ENCODE measurements around the gene TKTL1.
"Not testable (repeated sequence)": the region's sequence is repeated elsewhere in the genome, so short reads cannot be mapped to it uniquely, and the experiment has no call there.

The TKTL1 gene

GRCh38 chrX:154295664-154296310, at the start of gene TKTL1:
Gene TKTL1, plus strand, starts transcription at chrX:154295795. Its CDS starts 65 bp downstream, at chrX:154295860.
- no peak within 1 kb of the TSS for H3K4me3 ChIP-seq (ENCODE audit: low read depth, low read length)
- TF ChIP-seq CTCF (IDR thresholded peaks at IDR 0.05; ENCODE audit: low read depth, low read length, missing control alignments) = no peak
- DNase-seq (ENCODE audit: low read depth) = no peak

- not testable (repeated sequence) for H3K4me3 ChIP-seq (ENCODE audit: low read depth, low read length); DNase-seq (ENCODE audit: low read depth)
These were observed 48.1 kb upstream of the TKTL1 start for GRCh38 chrX:154247377-154248045.

- DNase-seq (ENCODE audit: low read depth); H3K4me3 ChIP-seq (ENCODE audit: low read depth, low read length): not testable (repeated sequence)
These were observed 47.5 kb upstream of the TKTL1 start for GRCh38 chrX:154248076-154248475.

- not testable (repeated sequence) for DNase-seq (ENCODE audit: low read depth); H3K4me3 ChIP-seq (ENCODE audit: low read depth, low read length)
These were observed 38.3 kb upstream of the TKTL1 start, which contains the start of gene OPN1MW3 for GRCh38 chrX:154257282-154257681. Gene OPN1MW3, plus strand, starts transcription at chrX:154257582. Its CDS starts 38 bp downstream, at chrX:154257620.

GRCh38 chrX:154258711-154259110, 36.9 kb upstream of the TKTL1 start:
- not testable (repeated sequence) for DNase-seq (ENCODE audit: low read depth)

GRCh38 chrX:154263072-154263471, 32.5 kb upstream of the TKTL1 start:
- DNase-seq (ENCODE audit: low read depth); H3K4me3 ChIP-seq (ENCODE audit: low read depth, low read length): not testable (repeated sequence)

More at GRCh38 chrX:154258711-154259110, 36.9 kb upstream of the TKTL1 start:
- H3K4me3 ChIP-seq (ENCODE audit: low read depth, low read length) = not testable (repeated sequence)

- not testable (repeated sequence) for DNase-seq (ENCODE audit: low read depth); H3K4me3 ChIP-seq (ENCODE audit: low read depth, low read length)
These were observed 26.4 kb upstream of the TKTL1 start for GRCh38 chrX:154269245-154269644.

- H3K4me3 ChIP-seq (ENCODE audit: low read depth, low read length); DNase-seq (ENCODE audit: low read depth): not testable (repeated sequence)
These were observed 10.9 kb upstream of the TKTL1 start for GRCh38 chrX:154284489-154285338.

GRCh38 chrX:154286406-154286805, 9.2 kb upstream of the TKTL1 start:
- not testable (repeated sequence) for H3K4me3 ChIP-seq (ENCODE audit: low read depth, low read length); DNase-seq (ENCODE audit: low read depth)

GRCh38 chrX:154294791-154295574, 612 bp upstream of the TKTL1 start, which contains the start of gene TEX28:
Gene TEX28, minus strand, starts transcription at chrX:154295124. Its CDS starts 3,007 bp downstream, at chrX:154292117.
- no peak for DNase-seq (ENCODE audit: low read depth)
- TF ChIP-seq CTCF (IDR thresholded peaks at IDR 0.05; ENCODE audit: low read depth, low read length, missing control alignments) = no peak
- no peak within 1 kb of the TSS for H3K4me3 ChIP-seq (ENCODE audit: low read depth, low read length)

GRCh38 chrX:154296731-154297130, 1.1 kb downstream of the TKTL1 start:
- H3K4me3 ChIP-seq (ENCODE audit: low read depth, low read length) = no peak overlapping the region
- no peak for DNase-seq (ENCODE audit: low read depth)
- no peak for TF ChIP-seq CTCF (IDR thresholded peaks at IDR 0.05; ENCODE audit: low read depth, low read length, missing control alignments)
